IMR-90 (cell line): ENCODE measurements around the gene CERS6. TPM values are rescaled to one million over a fixed set of nuclear protein-coding genes. Genes with fewer than 3 reads are reported as not detected.

ENCODE experiments used
- ATAC-seq: fragments of 200-7000 bp; cut with Tn5 transposase; 2 replicates; pipeline ENCODE4 v1.9.1; 2020; ENCODE audit warnings: low read depth, mild to moderate bottlenecking, moderate library complexity
- BruUV-seq: library from RNA; stranded (reverse); fragments of 400-500 nt; replicated peaks from 2 replicates; lab custom pipeline; 2021; lab: Mats Ljungman, UMichigan
- CTCF ChIA-PET: fragments of 300-600 bp; formaldehyde crosslinking; extraction: SDS; loops from one replicate; lab custom pipeline; 2021; ENCODE audit warnings: antibody characterized with exemption; lab: Yijun Ruan, JAX
- POLR2A ChIA-PET: fragments of 300-600 bp; sonication (Branson Sonifier 250); formaldehyde crosslinking; loops from one replicate; lab custom pipeline; 2022; ENCODE audit warnings: antibody characterized with exemption; ENCODE audit not compliant: unreplicated experiment; lab: Charles Lee
- DNase-seq: peaks from one replicate; pipeline ENCODE4 v3.0.0; 2013
- H2AFZ ChIP-seq: replicated peaks from 2 replicates; pipeline ENCODE3; 2013; ENCODE audit warnings: low read length, mild to moderate bottlenecking; ENCODE audit not compliant: poor library complexity
- H2AK5ac ChIP-seq: 2 replicates; pipeline ENCODE4 v1.6.1; 2013; ENCODE audit warnings: low read depth, low read length, inconsistent platforms
- H2AK9ac ChIP-seq: replicated peaks from 2 replicates; pipeline ENCODE3; 2013; ENCODE audit warnings: mild to moderate bottlenecking, low read depth, low read length, moderate library complexity; ENCODE audit not compliant: poor library complexity
- H2BK120ac ChIP-seq: 2 replicates; pipeline ENCODE4 v1.6.1; 2013; ENCODE audit warnings: low read depth, low read length, inconsistent platforms
- H2BK15ac ChIP-seq: 3 replicates; pipeline ENCODE4 v1.6.1; 2013; ENCODE audit warnings: low read depth, low read length, inconsistent platforms
- H2BK20ac ChIP-seq: 2 replicates; pipeline ENCODE4 v1.6.1; 2013; ENCODE audit warnings: low read depth, mild to moderate bottlenecking, inconsistent platforms, low read length, moderate library complexity
- H2BK5ac ChIP-seq: 2 replicates; pipeline ENCODE4 v1.6.1; 2013; ENCODE audit warnings: mild to moderate bottlenecking, low read depth, low read length, inconsistent platforms; ENCODE audit not compliant: poor library complexity, severe bottlenecking
- H3K14ac ChIP-seq: replicated peaks from 2 replicates; pipeline ENCODE4 v1.6.1; 2013; ENCODE audit warnings: low read depth, low read length, inconsistent platforms
- H3K18ac ChIP-seq: 2 replicates; pipeline ENCODE4 v1.6.1; 2013; ENCODE audit warnings: low read depth, low read length, control low read depth
- H3K23ac ChIP-seq: 2 replicates; pipeline ENCODE4 v1.6.1; 2013; ENCODE audit warnings: low read depth, low read length, inconsistent platforms
- H3K27ac ChIP-seq: 2 replicates; pipeline ENCODE4 v1.5.1; 2013; ENCODE audit warnings: mild to moderate bottlenecking, control low read depth, low read length; ENCODE audit not compliant: insufficient read depth
- H3K27me3 ChIP-seq: 2 replicates; pipeline ENCODE4 v1.6.1; 2013; ENCODE audit warnings: low read length; ENCODE audit not compliant: control insufficient read depth, insufficient read depth
- H3K36me3 ChIP-seq: 2 replicates; pipeline ENCODE4 v1.6.1; 2013; ENCODE audit warnings: low read length, mixed read lengths; ENCODE audit not compliant: control insufficient read depth, insufficient read depth
- H3K4ac ChIP-seq: 2 replicates; pipeline ENCODE4 v1.6.1; 2013; ENCODE audit warnings: low read depth, low read length, inconsistent platforms
- H3K4me1 ChIP-seq: 2 replicates; pipeline ENCODE4 v1.6.1; 2013; ENCODE audit warnings: low read length, mixed read lengths; ENCODE audit not compliant: control insufficient read depth, insufficient read depth
- H3K4me2 ChIP-seq: 2 replicates; pipeline ENCODE4 v1.6.1; 2013; ENCODE audit warnings: low read depth, mild to moderate bottlenecking, control low read depth, low read length, moderate library complexity
- H3K4me3 ChIP-seq: 2 replicates; pipeline ENCODE4 v1.5.1; 2013; ENCODE audit warnings: low read depth, mild to moderate bottlenecking, control low read depth, low read length, moderate library complexity; ENCODE audit not compliant: insufficient read depth
- H3K56ac ChIP-seq: 2 replicates; pipeline ENCODE4 v1.6.1; 2013; ENCODE audit warnings: low read length, inconsistent platforms; ENCODE audit not compliant: insufficient read depth; ENCODE audit errors: extremely low read depth
- H3K79me1 ChIP-seq, 2 experiments: 2 replicates each; pipeline ENCODE4 v1.6.1; 2013; ENCODE audit warnings: low read length in 2 of 2, inconsistent platforms in 1 of 2, low read depth in 1 of 2
- H3K9ac ChIP-seq: 2 replicates; pipeline ENCODE4 v1.6.1; 2013; ENCODE audit warnings: low read depth, low read length, control low read depth
- H3K9me1 ChIP-seq: 2 replicates; pipeline ENCODE4 v1.6.1; 2013; ENCODE audit warnings: low read length, inconsistent platforms; ENCODE audit not compliant: insufficient read depth
- H3K9me3 ChIP-seq: 2 replicates; pipeline ENCODE4 v1.6.1; 2013; ENCODE audit warnings: low read length; ENCODE audit not compliant: control insufficient read depth, insufficient read depth
- H4K20me1 ChIP-seq: 2 replicates; pipeline ENCODE4 v1.6.1; 2013; ENCODE audit warnings: low read length, inconsistent platforms; ENCODE audit not compliant: insufficient read depth
- H4K5ac ChIP-seq: 2 replicates; pipeline ENCODE4 v1.6.1; 2013; ENCODE audit warnings: mild to moderate bottlenecking, low read depth, low read length, control low read depth
- H4K8ac ChIP-seq, 2 experiments: 2 replicates each; pipeline ENCODE4 v1.6.1; 2013; ENCODE audit warnings: low read depth in 2 of 2, low read length in 2 of 2, control low read depth in 1 of 2, inconsistent platforms in 1 of 2
- H4K91ac ChIP-seq: 2 replicates; pipeline ENCODE4 v1.6.1; 2013; ENCODE audit warnings: low read depth, low read length, inconsistent platforms; ENCODE audit not compliant: insufficient read depth
- NFE2L2 ChIP-seq: fragments of 150-350 bp; IDR thresholded peaks from 2 replicates; pipeline ENCODE4 v1.6.1; 2016; ENCODE audit warnings: low read depth, mild to moderate bottlenecking, low read length
- RFX5 ChIP-seq: IDR thresholded peaks from 2 replicates; pipeline ENCODE4 v1.8.0; 2012; ENCODE audit warnings: low read depth, mild to moderate bottlenecking, low read length, moderate library complexity
- USF2 ChIP-seq: fragments of 150-350 bp; IDR thresholded peaks from 2 replicates; pipeline ENCODE4 v1.6.1; 2017; ENCODE audit warnings: mild to moderate bottlenecking, antibody characterized with exemption, low read length, low read depth
- WGBS, 2 experiments: methylation state at CpG; one replicate each; pipeline versions ENCODE4 v1.1.5 to v1.1.7; 2013; ENCODE audit warnings: missing lambda C conversion rate in 2 of 2; ENCODE audit not compliant: insufficient read length in 1 of 2; ENCODE audit errors: extremely low coverage in 2 of 2; 5-methylcytosine and 5-hydroxymethylcytosine counted together
- dilution Hi-C: fragments of 300-500 bp; cut with HindIII; formaldehyde crosslinking; loops from one replicate; pipeline ENCODE4 v1.14.3; 2018; ENCODE audit warnings: low sequenced_read_pairs; ENCODE audit not compliant: unreplicated experiment
- in situ Hi-C: fragments of 300-500 bp; cut with MboI; formaldehyde crosslinking; loops from 3 replicates; pipeline ENCODE4 v1.14.3; 2019; ENCODE audit warnings: low sequenced_read_pairs, inconsistent platforms, mixed read lengths
- intact Hi-C: fragments of 100-400 bp; cut with micrococcal nuclease; formaldehyde crosslinking; loops from 2 replicates; pipeline ENCODE4 v1.10.0; 2022
- polyA plus RNA-seq, 3 experiments: library from polyadenylated mRNA; depleted of rRNA; stranded (reverse); fragments of >200 nt; gene quantifications; 2 replicates each; pipeline ENCODE4 v1.2.3, GENCODE V29; 2012; ENCODE audit warnings: low replicate concordance in 1 of 3
- total RNA-seq: library from RNA; depleted of rRNA; stranded (reverse); fragments of >200 nt; gene quantifications from 2 replicates; pipeline ENCODE4 v1.2.3, GENCODE V29; 2012
- TF ChIP-seq, protein P1 (sequence below): fragments of 150-350 bp; IDR thresholded peaks from 2 replicates; pipeline ENCODE4 v1.6.1; 2016; ENCODE audit warnings: low read depth, mild to moderate bottlenecking, low read length, moderate library complexity, borderline replicate concordance

The CERS6 gene
- total and polyA plus RNA-seq, 2 of the 4 experiments (the other 2 are of a cell fraction), result 2.1 to 5.7 TPM

DNA sequence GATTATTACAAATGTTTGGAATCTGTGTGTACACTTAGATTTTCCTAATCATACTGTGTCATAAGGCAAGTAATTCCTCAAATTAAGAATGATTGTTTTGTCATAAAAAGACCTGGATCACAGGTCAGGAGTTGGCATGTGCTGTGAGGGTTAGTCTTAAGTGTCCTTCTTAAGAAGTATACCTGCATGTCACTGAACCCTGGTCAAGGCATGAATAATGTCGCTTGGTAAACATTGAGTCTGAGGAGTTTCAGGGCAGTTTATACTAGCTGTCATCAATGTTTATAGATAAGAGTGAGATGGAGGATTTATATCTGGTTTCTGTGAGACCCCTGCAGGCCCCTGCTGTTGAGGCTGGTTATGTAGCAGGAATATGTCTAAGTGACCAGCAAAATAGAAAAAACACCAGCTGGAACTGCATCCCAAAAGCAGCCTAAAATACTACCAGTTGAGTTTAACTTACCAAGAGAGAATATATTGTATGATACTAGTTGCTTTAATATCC lies 234.4 kb downstream of the CERS6 start:
- no peak overlapping the region for H3K27ac ChIP-seq
- no peak overlapping the region for H3K56ac ChIP-seq
- no peaks in the 10 kb centered on the region for H3K9me3 ChIP-seq
- H2AK9ac ChIP-seq, result no peak overlapping the region
- no peak overlapping the region for H3K18ac ChIP-seq
- in situ Hi-C loops (no loop called here), intact Hi-C loops (no loop called here), dilution Hi-C loops (no loop called here)
- ATAC-seq, result no peak
- no peak overlapping the region for H3K23ac ChIP-seq
- no TSS peak for BruUV-seq
- no peaks in the 10 kb centered on the region for H4K20me1 ChIP-seq
- no peaks in the 10 kb centered on the region for H3K36me3 ChIP-seq
- no peak overlapping the region for H2BK20ac ChIP-seq
- H2BK120ac ChIP-seq, result no peak overlapping the region
- ChIA-PET POLR2A (no interaction called here), CTCF (no interaction called here)
- H4K8ac ChIP-seq, result no peak overlapping the region
- WGBS, 2 experiments, result 40% methylated on average over 1 of the region's 1 CpG; no CpG with 5 or more reads in 1 of the 2 experiments
- H3K14ac ChIP-seq, result no peak overlapping the region
- H2BK5ac ChIP-seq, result no peak overlapping the region
- no peak overlapping the region for H3K4ac ChIP-seq
- H3K79me1 ChIP-seq, result no peaks in the 10 kb centered on the region
- DNase-seq, result no peak
- no peak overlapping the region for H4K5ac ChIP-seq
- H3K9ac ChIP-seq, result no peak overlapping the region
- no peak overlapping the region for H4K91ac ChIP-seq
- H3K9me1 ChIP-seq, result peaks cover 3% of the 10 kb centered on the region; the same call in 1 of the 2 replicates
- no peak overlapping the region for H2AFZ ChIP-seq
- no peaks in the 10 kb centered on the region for H3K27me3 ChIP-seq
- H3K4me1 ChIP-seq, result peaks cover 6% of the 10 kb centered on the region
- H3K4me2 ChIP-seq, result no peak overlapping the region; the same call in 1 of the 2 replicates
- no peak overlapping the region for H2AK5ac ChIP-seq
- H3K4me3 ChIP-seq, result no peak overlapping the region
- H2BK15ac ChIP-seq, result no peak overlapping the region
- TF ChIP-seq USF2, result no peak
- TF ChIP-seq NFE2L2, result no peak
- TF ChIP-seq, protein P1, sequence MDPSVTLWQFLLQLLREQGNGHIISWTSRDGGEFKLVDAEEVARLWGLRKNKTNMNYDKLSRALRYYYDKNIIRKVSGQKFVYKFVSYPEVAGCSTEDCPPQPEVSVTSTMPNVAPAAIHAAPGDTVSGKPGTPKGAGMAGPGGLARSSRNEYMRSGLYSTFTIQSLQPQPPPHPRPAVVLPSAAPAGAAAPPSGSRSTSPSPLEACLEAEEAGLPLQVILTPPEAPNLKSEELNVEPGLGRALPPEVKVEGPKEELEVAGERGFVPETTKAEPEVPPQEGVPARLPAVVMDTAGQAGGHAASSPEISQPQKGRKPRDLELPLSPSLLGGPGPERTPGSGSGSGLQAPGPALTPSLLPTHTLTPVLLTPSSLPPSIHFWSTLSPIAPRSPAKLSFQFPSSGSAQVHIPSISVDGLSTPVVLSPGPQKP, result no peak
- TF ChIP-seq RFX5, result no peak
